ENCODE measurements around the gene ZCWPW1. TPM values are rescaled to one million over a fixed set of nuclear protein-coding genes. Genes with fewer than 3 reads are reported as not detected.

Gene ZCWPW1
- total and polyA plus RNA-seq, 2 of the 8 experiments (the other 6 are each of a cell fraction or from before 2014, with no cell fraction given) = 0.51 to 1.4 TPM

- TF ChIP-seq CHD7 (IDR thresholded peaks at IDR 0.05; ENCODE audit: insufficient replicate concordance, low read length) = no peak
- no peak for TF ChIP-seq RBBP5 (IDR thresholded peaks at IDR 0.05; ENCODE audit: borderline replicate concordance, low read depth, low read length)
Observed at GRCh38 chr7:100358857-100359212, 69.7 kb downstream of the ZCWPW1 start (continued).
